Head of caudate nucleus (tissue), 42 donors: ENCODE measurements around the gene CATSPERB.

Experiments used
- DNase-seq, 42 donors: peaks; one replicate each; pipeline versions ENCODE4 v3.0.0 to v3.0.0-alpha.2; 2020 to 2021; ENCODE audit warnings: mixed read lengths in 7 of 42
- intact Hi-C: fragments of 100-400 bp; cut with DNase I; formaldehyde crosslinking; loops from one replicate; pipeline ENCODE4 v1.15.0; 2022

Gene CATSPERB, protein sequence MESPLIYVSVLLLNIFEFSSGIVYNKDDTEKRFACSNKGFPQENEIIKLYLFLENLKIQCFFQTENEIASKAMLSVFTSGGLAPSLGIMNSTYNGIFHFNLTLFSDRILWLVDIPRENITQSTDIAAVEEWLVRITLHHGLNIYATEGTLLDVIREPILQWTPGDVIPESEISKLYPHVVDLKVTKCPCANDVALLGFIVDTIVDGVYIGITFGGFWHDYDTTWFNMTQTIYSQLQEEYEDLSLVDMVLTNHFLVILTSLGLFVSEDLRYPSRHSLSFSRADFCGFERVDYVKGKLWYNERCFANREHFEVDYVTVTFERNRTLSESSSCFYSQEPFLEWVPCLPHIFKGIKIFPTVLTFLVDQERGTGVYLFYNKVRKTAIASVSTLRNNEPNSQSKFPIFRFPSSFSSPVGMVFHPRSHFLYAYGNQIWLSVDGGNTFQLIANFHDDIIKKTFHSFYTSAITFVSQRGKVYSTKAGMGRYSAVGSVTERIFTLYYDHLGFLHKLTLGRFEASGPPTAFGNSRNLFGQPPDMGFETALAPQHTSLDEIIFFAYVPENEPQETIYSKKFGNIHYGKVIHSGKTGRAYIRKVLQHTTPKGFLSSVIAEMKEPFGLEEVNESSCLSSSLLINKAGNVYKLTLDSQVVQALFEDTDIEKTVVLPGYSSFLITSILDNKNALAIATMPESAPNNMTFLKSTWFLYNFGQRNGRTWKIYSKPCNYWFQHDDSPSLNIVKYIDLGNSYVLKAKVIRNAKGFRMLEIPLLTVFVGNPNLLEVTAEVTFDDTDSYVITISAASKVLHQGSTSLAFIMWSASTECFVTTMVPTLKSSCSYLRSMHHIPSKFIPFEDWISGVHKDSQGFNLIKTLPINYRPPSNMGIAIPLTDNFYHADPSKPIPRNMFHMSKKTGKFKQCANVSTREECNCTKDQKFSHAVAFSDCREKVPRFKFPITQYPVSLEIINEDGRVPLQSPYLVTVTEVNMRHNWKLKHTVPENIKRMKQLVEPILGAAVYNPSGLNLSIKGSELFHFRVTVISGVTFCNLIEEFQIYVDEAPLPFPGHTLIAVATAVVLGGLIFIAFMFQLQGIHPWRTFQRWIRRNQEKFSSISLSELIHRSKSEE

DNA sequence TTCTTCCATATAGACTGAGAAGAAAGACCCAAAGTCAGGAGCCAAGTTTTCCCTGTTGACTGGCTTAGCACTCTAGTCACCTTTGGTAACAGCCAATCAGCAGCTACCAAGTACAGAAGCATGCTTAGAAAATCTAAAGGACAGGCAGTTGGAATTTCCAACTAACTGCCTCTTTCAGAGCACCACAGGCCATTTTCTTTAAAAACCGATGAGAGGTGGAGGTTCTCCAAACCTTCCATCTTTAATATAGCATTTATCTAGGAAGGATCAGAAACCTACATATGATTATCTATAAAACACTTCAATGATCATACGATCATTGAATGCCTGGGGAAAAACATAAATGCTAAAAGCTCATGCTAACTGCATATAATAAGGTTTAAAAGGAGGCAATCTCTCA, at the start of gene CATSPERB:
CATSPERB (minus strand) TSS at position 101 of the 400 bp plus-strand sequence. CDS start 2,607 bp downstream, outside the sequence.
- DNase-seq: no peak
- intact Hi-C loops: no loop called here

- DNase-seq: no peak
- intact Hi-C loops: no loop called here
These were observed 48.6 kb upstream of the CATSPERB start for GRCh38 chr14:91780452-91780851.

GRCh38 chr14:91778217-91778616, 46.3 kb upstream of the CATSPERB start:
- intact Hi-C loops: no loop called here
- DNase-seq: no peak

DNA sequence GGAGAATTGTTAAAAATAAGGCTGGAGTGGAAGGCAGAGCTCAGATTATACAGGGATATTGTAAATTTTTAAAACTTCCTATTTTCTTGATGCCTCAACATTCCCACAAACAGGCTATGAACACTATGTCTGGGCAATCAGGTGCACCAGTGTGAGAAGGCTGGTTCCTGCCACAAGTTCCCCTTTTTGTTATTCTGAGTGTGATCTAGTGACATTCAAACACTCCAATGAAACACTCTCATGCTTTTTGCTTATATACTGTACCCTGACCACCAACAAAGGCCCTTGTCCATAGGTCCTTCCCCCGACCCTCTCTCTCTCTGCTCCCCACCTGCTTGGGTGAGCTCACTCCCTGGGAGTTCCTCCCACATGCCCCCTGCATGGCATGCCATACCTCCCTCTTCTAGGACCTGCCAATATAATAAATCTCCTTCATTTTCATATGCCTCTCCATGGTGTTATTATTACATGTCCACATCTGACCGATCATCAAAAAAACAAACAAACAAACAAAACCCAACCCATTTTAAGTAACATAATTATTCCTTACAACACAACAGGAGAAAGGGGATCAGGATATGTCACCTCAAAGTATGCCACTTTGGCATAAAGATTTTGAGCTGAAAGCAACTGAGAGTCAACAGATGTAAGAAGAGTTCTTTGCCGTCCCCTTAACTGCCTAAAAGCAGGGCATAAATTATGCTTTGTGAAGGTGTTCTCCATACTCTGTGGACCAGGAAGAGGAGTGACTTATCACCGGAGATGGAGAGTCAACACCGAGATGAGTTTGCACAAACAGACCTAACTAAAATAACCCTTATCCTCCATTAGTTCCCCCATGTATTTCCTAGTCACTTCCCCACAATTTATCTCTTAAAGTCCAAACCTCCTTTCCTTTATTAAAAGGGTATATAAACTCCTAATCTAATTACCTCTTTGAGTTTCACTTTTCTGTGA, 42.5 kb upstream of the CATSPERB start:
- no peak for DNase-seq
- intact Hi-C loops: no loop called here

GRCh38 chr14:91770185-91770584, 38.3 kb upstream of the CATSPERB start:
- DNase-seq: no peak
- intact Hi-C loops: no loop called here

DNA sequence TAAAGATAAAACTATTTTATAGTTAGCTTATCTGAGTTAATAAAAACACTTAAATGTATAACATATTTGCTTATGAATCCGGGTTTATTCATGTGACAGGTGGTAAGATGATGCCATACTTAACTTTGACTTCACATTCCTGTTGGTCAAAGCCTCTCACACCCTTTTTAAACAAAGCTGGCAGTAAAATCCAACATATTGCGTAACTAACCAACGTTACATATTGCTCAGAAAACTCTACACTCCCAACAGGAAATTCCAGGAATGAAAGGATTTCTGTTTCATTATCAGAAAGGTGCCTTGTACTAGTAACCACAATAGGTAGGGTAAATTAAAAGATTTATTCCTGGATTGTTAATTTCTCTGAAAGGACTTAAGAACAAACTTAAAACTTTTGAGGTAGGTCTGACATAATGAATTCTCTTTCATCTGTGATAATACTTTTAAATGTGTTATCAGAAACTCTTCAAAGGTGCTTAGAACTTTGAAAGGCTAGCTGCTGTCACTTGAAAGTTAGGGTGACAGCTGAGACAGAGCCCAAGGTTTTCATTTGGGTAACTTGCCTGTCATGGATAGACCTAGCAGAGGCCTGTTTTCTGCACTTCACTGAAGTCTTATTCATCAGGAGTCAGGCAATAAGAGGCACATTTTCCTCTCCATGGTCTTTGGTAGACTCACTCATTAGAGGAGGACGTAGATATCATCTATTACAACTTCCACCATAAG, 23.8 kb upstream of the CATSPERB start:
- intact Hi-C loops: no loop called here
- DNase-seq: no peak

DNA sequence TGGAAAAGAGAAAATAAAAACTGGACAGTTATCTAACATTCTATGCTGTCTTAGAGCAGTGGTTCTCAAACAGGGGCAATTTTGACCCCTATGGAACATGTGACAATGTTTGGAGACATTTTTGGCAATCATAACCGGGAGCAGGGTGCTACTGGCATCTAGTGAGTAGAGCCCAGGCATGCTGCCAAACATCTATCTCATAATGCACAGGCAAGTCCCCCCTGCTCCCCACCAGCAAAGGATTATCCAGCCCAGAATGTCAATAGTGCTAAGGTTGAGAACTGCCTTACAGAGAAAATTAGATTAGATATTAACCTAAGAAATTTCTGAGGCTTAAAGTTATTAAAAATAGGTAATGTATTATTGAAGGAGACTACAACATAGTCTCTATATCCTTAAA, 22.9 kb upstream of the CATSPERB start:
- no peak for DNase-seq
- intact Hi-C loops: no loop called here

- intact Hi-C loops: no loop called here
- no peak for DNase-seq
These were observed 22.3 kb upstream of the CATSPERB start for GRCh38 chr14:91754185-91754584.

DNA sequence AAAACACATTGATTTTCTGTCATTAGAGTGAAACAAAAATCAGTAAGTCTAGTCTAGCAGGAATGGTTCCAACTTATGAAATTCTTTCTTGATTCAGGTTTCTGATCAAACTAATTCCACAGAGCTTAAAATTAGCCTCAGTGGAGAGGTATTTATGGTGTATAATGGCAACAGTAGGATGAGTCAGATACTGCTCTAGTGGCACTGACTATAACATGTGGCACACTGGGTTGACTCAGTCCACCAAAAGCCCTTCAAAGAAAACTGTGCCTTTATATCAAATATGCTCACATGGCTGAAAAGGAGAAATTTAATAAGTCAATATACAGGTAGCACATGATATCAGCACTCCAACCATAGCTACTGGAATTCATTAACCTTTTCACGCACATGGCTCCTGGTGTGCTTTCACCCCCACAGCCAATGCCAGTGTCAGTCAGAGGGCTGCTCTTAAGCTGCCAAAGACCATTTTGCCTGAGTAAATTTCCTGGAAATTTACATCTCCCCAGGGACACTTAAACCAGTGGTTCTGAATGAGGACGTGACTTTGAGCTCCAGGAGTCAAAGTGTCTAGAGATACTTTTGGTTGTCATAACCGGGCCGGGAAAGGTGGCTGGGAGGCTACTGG, 21.7 kb upstream of the CATSPERB start:
- intact Hi-C loops: no loop called here

GRCh38 chr14:91752961-91753360, 21.1 kb upstream of the CATSPERB start:
- intact Hi-C loops: no loop called here
- DNase-seq: no peak

More for the DNA sequence above, 21.7 kb upstream of the CATSPERB start:
- DNase-seq: no peak

GRCh38 chr14:91751719-91752118, 19.8 kb upstream of the CATSPERB start:
- intact Hi-C loops: no loop called here
- DNase-seq: no peak

GRCh38 chr14:91750634-91751198, 18.8 kb upstream of the CATSPERB start:
- intact Hi-C loops: no loop called here
- DNase-seq: no peak

DNA sequence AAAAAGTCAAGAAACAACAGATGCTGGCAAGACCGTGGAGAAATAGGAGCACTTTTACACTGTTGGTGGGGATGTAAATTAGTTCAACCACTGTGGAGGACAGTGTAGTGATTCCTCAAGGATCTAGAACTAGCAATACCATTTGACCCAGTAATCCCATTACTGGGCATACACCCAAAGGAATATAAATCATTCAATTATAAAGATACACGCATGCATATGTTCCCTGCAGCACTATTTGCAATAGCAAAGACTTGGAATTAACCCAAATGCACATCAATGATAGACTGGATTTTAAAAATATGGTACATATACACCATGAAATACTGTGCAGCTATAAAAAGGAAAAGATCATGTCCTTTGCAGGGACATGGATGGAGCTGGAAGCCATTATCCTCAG, 18.0 kb upstream of the CATSPERB start:
- no peak for DNase-seq
- intact Hi-C loops: no loop called here

DNA sequence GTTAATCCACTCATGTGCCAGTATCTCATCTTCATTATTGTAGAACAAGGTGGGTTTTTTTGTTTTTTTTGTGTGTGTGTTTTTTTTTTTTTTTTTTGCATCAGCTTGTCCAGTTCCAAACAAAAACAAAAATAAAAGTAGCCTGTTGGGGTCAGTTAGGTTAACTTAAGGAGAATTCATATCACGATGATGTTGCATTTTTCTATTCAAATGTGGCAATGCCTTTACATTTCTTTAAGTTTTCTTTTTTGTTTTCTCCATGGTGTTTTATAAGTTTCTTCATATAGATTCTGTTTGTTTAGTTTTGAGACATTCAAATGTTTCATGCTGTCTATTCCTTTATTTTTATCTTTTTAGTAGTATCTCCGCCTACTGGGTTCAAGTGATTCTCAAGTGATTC, 16.2 kb upstream of the CATSPERB start:
- intact Hi-C loops: no loop called here
- DNase-seq: no peak

DNA sequence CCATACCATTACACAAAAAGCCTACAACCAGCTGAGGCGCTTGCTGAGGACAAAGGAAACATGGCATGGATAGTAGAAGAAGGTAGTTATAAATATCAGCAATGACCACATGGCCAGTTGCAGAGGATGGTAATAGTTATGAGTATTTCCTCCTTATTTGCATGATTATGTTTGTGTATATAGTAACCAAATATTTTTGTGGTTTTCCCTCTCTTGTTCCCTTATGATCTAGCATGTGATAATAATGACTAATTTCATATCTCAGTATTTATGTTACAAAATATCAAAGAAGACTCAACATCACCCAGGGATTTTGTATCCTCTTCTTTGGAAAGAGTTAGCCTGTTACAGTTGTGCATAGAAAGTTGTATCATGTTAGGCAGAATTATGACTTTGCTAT, 13.5 kb upstream of the CATSPERB start:
- intact Hi-C loops: no loop called here
- DNase-seq: no peak

- intact Hi-C loops: no loop called here
- no peak for DNase-seq
These were observed 12.2 kb upstream of the CATSPERB start for GRCh38 chr14:91744068-91744480.

DNA sequence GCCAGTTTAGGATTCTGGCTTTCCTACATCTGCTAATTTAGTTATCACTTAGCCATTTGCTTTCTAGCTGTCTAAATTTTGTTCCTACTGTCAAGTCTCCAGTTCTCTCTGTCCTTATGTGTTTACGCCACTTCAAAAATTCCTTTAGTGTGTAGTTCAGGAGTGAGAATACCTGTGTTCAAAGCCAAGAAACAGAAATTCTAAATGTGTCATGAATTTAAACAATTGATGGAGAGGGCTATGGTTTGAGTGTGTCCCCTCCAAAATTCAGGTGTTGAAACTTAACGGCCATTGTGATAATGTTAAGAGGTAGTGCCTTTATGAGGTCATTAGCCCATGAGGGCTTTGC, 11.4 kb upstream of the CATSPERB start:
- intact Hi-C loops: no loop called here
- no peak for DNase-seq
